GM19043 (cell line): ENCODE results near the gene ZNF620.
"Not testable (repeated sequence)": the region's sequence is repeated elsewhere in the genome, so short reads cannot be mapped to it uniquely, and the experiment has no call there.

Experiments used
- ATAC-seq: cut with Tn5 transposase; IDR thresholded peaks from one replicate; pipeline ENCODE4 v1.9.1; 2021; ENCODE audit warnings: low read depth; ENCODE audit not compliant: unreplicated experiment

ZNF620 gene

DNA sequence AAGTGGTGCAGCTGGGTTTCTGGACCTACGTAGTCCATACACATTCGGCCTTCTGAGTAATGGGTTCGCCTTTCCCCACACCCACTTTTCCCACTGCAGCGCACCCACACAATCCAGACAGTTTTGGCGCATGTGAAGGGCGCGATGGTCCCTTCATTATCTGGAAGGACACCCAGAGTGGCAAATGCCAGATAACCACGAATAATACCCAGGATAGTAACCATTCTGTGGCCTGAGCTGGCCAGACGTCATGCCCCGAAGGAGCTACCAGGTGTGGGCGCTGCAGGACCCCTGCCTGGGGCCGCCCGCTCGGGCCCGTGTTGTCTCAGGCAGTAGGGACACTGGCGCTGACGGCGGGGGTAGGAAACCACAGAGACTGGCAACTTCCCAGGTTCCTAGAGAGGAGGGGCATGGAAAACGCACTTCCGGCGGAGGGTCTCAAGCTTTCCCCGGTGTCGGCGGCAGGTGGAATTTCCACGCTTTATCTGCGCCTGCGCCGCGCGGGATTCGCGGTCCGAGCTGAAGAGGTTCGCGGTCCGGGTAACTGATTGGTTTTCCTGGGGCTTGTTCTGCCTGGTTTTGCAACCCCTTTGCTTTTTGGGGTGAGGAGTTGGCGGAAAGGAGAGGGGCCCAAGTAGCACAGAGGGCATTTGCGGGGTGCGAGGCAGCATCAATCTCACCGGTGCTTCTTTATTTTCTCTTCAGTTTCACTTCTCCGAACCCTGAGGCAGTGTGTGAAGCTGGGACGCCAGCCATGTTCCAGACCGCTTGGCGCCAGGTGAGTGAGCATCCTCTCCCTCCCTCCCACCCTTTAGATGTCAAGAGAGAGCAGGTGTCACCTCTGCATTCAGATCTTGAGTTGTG, at the start of gene ZNF620:
ZNF620 (plus strand) TSS at position 441 of the 864 bp plus-strand sequence; CDS start at position 755, 314 bp downstream.
- peak; percentile 86 for ATAC-seq

DNA sequence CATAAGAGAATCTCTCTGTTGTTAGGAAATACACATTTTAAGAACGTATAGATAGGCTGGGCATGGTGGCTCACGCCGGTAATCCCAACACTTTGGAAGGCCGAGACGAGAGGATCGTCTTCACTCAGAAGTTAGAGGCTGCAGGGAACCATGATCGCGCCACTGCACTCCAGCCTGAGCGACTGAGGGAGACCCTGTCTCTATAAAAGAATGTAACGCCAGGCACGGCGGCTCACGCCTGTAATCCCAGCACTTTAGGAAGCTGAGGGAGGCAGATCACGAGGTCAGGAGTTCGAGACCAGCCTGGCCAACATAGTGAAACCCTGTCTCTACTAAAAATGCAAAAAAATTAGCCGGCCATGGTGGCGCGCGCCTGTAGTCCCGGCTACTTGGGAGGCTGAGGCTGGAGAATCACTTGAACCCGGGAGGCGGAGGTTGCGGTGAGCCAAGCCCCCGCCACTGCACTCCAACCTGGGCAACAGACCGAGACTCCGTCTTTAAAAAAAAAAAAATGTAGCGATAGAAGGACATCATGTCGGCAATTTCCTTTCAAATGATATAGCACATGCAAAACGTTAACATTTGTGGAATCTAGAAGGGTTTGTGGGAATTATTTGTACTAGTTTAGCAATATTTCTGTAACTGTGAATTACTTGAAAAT, 49.4 kb upstream of the ZNF620 start:
- ATAC-seq = no peak

DNA sequence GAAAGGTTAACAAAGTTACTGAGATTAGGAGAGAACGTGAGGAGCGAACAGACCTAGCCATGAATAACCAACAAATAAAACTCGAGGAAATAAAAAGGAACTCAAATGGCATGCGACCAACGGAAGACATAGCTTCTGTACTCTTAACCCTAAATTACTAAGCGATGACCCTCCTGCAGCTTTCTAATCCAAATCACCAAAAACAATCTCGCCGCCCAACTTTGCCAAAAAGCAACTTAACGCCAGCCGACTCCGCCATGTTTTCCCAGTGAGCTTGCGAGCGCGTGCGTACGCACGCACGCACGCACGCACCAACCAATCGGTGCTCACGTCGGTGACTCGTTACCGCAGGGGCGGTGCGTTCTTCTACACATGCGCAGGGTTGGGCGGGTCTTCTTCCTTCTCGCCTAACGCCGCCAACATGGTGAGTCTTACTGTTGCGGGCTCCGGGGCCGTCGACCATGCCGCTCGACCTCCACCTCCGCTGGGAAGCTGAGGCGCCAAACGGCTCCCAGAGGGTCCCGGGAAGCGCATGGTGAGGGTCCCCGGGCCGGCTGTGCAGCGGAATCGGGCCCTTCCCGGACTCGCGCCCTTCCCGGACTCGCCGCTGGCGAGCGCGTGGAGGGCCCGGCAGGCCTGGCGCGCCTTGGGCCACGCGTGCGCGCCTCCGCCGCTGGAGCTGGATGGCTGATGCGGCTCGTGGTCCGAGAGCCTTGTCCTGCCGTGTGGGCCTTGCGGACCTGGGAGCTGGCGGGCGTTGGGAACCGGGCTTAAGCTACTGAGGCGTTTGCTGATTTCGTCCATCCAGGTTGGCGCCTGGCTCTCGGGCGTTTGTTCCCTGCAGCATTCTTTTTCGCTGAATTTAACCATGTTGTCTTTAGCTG, 48.7 kb upstream of the ZNF620 start, which contains the start of gene RPL14:
RPL14 (plus strand) TSS at position 400 of the 884 bp plus-strand sequence; CDS start at position 533, 133 bp downstream.
- peak; percentile 65 for ATAC-seq

DNA sequence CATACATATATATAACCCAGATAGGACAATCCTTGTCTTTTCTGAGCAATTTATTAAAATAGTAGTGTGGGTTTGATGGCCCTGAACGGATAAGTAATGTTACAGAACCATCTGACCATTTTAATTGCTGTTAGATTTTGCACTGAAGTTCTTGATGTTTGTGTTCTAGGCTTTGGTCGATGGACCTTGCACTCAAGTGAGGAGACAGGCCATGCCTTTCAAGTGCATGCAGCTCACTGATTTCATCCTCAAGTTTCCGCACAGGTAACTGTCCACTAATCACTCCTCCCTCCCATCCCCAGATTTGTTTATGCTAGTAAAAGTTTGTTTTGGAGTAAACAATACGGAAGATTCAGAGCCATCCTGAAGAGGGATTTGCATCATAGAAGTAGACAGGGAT, 47.4 kb upstream of the ZNF620 start:
- ATAC-seq = no peak

DNA sequence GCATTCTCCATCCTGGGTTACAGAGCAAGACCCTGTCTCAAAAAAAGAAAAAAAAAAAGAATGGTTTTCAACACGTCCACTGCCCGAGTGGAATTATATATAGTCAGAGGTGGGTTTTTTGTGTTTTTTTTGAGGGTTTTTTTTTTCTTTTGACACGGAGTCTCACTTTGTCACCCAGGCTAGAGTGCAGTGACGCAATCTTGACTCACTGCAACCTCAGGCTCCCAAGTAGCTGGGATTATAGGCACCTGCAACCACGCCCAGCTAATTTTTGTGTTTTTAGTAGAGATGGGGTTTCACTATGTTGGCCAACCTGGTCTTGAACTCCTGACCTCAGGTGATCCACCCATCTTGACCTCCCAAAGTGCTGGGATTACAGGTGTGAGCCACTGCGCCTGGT, 45.4 kb upstream of the ZNF620 start:
- ATAC-seq = not testable (repeated sequence)

DNA sequence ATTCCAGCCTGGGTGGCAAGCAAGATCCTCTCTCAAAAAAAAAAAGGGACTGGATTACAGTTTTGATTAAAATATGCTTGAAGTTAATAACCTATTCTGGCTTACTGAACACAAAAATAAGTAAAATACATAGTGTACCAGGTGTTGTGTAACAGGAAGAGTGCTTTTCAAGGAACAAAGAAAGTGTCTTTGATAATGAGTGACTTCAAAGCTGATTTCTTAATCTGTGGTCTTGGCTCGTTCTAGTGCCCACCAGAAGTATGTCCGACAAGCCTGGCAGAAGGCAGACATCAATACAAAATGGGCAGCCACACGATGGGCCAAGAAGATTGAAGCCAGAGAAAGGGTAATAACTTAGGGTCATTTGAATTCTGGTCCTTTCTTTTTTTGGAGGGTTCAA, 44.7 kb upstream of the ZNF620 start:
- no peak for ATAC-seq

DNA sequence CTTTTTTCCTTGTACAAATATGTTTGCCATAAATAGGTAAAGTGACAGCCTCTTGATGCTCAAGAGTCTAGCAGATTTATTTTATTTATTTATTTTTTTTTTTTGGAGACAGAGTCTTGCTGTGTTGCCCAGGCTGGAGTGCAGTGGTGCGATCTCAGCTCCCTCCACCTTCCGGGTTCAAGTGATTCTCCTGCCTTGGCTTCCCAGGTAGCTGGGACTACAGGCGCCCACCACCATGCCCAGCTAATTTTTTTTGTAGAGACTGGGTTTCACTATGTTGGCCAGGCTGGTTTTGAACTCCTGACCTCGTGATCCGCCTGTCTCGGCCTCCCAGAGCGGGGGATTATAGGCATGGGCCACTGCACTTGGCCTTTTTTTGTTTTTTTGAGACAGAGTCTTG, 43.0 kb upstream of the ZNF620 start:
- not testable (repeated sequence) for ATAC-seq

DNA sequence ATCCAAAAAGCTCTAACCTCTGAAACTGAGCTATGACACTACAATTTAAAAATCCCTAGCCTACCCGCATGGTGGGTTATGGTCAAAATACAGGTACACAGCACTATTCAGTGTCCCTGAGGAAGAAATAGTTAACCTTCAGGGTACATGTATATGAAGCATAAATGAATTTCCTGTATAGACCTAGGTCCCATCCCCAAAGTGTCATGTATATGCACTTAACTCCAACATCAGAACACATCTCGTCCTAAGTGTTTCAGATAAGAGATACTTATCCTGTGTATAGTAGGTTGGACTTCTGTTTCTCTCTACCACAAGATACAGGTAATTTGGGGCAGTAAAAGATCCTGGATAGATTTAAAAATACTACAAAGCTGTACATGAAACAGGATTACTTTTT, 42.3 kb upstream of the ZNF620 start:
- ATAC-seq = no peak

DNA sequence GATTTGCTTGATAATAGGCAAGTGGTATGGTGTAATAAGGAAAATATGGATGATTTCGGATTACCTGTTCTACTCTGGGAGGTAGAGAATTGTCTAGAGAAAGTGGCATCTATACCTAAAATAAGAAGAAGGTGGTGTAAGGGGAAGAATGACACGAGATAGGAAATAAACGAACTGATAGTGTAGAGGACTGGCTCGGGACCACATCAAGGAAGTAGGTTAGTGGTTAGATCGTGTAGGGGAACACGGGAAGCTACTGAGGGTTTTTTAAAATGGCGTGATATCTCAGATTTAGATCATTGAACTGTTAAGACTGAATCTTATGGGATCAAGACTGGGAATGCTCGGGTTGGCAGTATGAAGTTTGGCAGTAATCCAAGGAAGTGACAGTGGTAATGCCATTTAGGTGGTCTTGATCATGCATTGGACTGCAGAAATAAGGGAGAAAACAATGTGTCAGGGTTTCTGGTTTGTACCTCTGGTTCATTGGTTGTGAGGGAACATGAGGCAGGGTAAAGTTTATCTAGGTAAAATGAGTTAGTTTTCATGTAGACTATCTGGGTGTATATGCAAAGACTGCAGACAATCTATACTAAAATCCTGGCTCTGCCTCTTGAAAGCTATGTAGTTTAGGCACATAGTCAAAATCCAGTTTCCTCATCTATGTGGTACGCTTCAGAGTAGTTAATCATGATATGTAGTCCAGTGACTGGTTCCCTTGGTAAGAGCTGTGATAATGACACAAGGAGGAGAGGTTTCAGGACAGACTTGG, 41.3 kb upstream of the ZNF620 start:
- ATAC-seq = no peak

DNA sequence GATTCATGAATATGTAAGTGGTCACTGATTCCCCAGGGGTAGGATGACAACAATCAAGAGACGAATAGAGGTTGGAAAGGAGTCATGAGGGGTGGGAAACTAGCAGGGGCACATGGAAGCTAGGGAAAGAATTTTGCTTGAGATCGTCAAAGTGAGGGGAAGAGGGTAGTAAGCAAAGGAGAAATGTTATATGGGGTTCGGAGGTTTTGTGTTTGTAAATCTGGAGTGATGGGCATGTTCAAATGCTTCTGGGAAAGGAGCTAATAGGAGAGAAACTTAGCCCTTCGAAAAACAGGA, 40.8 kb upstream of the ZNF620 start:
- ATAC-seq = no peak

DNA sequence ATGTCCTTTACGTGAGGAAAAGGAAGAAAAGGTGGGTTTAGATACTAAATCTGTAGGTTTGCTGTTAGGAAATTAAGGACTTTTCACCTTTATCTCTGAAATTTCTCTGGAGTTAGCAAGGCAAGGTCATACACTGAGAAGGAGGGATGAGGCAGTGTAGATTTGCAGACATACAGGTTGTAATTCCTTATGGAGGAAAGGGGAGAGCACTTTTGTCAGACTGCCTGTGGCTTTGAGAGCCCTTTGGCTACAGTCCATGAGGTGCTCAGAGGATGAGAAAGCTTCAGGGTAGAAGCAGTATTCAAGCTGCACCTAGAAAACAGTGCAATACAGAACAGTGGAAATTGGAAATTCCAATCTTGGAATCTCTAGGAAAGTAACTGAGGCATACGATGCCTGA, 40.4 kb upstream of the ZNF620 start:
- no peak for ATAC-seq

DNA sequence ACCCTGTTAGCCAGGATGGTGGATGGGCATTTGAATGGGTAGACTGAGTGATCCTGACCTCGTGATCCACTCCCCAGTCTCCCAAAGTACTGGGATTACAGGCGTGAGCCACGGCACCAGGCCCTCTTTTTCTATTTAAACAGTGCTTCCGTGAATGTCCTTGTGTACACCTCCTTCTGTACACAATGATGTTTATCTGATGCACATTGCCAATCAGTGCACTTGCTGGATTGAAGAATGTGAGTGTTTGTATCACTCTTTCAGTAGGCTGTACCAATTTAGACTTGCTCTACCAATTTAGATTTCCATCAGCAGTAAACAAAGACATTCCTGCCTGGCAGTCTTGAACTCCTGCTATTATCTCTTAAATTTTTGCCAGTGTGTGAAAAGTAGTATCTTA, 37.8 kb upstream of the ZNF620 start:
- ATAC-seq = no peak

DNA sequence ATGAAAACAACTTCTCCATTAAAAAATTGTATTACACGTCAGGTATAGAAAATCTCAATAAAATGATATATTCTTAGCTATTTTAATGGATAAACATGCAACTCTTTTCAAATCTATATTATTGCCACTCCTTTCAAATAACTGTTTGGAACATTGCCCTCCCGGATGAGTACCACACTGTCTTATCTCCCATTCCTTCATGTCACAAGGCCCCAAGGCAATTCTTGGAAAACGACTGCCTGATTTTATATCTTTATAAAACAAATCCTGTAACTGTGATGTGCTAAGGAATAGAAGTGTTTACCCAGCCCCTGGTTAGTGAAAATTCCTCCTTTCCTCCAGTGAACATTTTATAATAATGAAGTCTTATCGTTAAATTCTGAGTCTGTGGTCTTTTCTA, 35.1 kb upstream of the ZNF620 start:
- no peak for ATAC-seq

DNA sequence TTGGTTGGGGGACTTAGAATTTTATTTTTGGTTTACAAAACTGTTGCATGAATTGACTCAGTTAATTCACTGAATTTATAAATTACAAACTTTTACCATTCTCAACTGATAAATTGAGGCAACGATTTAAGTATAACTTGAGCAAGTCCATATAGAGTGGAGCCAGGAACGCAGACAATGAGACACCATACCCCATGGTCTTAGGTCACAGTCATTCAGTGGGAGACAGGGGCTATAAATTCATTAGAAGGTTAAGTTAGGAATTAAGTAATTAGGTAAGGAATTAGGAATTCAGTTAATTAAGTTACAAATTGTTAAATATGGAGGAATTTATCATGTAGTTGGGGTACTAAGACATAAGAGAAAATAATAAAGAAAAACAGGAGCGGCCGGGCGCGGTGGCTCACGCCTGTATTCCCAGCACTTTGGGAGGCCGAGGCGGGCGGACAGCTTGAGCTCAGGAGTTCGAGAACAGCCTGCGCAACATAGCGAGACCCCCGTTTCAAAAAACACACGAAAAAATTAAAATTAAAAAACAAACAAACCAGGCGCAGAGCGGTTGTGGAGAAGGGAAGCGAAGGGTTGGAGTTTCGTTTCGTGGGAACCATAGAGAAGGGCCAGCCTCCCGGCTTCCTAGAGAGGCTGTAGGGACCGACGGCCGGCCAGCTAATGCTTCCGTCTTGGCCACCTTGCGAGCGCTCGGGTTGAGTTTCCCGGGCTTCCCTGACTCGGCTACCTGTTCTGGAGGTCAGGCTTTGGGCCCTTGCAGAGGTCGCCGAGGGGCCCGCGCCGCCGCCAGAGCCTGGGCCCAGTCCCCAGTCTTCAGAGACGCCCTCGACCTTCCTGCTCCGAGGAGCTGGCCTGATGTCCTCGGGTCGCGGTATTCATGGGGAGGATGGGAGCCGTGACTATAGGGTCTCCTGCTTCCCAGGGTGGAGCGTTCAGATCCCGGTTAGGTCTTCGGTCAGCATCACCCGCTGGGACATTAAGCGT, 29.1 kb upstream of the ZNF620 start, which contains the start of gene ZNF619:
ZNF619 (plus strand) TSS at position 645 of the 993 bp plus-strand sequence. CDS start 858 bp downstream, outside the sequence.
- peak; percentile 82 for ATAC-seq

DNA sequence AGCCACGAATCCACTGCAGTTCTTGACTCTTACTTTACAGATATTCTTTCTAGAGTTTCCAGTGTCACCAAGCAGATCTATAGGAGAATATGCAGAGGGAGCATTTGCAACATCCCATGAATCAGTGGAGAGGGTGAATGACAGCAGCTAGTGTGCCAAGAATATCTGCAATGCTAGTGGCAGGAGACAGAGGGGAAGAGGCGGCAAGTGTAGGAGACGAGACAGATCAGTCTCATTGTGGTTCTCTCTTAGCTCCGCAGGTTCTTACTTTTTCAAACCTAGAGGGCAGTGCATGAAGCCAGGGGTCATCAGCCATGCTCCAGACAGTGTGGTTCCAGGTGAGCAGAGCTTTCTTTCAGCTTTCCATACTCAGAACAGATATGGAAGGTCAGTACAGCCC, 28.2 kb upstream of the ZNF620 start:
- ATAC-seq = no peak

DNA sequence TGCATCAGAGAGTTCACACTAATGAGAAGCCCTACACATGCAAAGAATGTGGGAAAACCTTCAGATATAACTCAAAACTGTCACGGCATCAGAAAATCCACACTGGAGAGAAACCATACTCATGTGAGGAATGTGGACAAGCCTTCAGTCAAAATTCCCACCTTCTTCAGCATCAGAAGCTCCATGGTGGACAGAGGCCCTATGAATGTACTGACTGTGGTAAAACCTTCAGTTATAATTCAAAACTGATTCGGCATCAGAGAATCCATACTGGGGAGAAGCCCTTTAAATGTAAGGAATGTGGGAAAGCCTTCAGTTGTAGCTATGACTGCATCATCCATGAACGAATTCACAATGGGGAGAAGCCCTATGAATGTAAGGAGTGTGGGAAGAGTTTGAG, 18.7 kb upstream of the ZNF620 start:
- ATAC-seq = no peak

DNA sequence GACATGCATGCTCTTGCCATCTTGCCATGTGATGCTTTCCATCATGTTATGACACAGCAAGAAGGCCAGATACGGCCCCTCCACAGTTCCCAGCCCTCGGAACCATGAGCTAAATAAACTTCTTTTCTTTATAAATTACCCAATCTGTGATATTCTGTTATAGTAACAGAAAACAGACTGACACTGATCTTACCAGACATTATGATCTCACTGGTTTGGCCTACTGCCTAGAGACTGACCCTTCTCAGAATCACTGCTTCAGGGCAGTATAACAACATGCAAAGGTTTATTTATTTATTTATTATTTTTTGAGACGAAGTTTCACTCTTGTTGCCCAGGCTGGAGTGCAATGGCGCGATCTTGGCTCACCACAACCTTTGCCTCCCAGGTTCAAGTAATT, 14.9 kb upstream of the ZNF620 start:
- ATAC-seq = no peak

DNA sequence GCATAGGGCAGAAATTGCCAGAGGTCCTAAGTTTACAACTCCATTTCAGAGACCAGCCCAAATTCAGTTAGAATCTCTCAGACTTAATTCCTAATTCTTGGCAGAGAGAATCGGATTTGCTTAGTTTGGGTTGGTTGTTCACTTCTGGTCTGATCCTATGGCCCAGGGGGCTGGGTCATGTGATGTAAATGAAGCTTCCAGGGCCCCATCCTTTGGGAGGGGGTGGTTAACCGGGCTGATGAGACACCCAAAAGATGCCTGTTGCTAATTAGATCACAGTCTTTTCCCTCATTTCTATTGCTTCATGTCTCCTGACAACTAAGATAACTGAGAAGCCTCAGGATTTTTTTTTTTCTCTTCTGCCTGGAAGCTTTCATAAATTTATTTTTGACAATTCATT, 11.1 kb upstream of the ZNF620 start:
- no peak for ATAC-seq

DNA sequence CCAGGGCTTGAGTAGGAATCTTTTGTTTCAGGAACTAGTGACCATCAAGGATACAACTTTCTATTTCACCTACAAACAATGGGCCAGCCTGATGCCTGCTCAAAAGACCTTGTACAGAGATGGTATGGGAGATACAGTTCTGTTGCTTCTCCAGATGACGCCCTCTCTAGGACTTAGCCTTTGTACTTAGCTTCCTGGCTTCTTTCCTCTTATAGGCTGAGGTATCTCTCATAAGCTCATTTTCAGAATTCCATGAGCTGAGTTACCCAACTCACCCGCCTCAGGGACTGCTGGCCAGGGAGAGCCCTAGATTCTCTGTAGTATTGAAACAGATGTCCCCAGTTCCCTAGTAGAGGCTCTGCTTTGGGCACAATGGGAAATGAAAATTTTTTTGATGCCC, 8.6 kb upstream of the ZNF620 start:
- ATAC-seq = no peak
